Measurements from ENCODE around the gene ERFE.

ERFE gene

DNA sequence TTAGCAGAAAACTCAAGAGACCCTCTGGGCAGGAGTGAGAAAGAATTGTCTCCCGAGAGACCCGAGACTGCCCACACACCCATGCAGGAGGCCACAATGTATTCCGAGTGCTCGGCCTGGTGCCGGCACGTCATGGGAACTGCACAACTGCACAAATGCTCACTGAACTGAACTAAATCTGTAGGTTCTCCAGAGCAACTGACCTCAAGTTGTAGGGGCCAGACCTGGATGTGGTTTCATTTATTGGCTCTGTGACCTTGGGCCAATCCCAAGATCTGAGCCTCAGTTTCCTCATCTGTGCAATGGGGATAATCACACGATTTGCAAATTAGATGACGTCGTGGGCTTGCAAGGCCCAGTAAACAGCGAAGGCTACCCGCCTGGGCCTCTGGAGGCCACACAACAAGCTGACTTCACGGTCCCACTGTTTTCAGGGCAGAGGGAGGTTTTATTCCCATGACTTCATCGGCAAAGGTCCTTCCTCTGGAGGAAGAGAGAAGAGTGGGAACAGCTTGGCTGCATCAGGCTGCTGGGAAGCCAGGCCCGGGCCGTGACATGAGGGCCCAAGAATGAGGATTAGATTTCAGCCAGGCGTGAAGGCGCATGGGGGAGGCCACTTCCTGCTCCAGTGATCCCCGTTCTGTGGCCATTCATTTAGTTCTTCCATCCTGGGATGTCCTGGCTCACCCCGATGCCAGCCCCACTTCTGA, 3.6 kb upstream of the ERFE start:
- DNase-seq (ENCODE audit: low read depth in 2 of 2) = no peak

DNA sequence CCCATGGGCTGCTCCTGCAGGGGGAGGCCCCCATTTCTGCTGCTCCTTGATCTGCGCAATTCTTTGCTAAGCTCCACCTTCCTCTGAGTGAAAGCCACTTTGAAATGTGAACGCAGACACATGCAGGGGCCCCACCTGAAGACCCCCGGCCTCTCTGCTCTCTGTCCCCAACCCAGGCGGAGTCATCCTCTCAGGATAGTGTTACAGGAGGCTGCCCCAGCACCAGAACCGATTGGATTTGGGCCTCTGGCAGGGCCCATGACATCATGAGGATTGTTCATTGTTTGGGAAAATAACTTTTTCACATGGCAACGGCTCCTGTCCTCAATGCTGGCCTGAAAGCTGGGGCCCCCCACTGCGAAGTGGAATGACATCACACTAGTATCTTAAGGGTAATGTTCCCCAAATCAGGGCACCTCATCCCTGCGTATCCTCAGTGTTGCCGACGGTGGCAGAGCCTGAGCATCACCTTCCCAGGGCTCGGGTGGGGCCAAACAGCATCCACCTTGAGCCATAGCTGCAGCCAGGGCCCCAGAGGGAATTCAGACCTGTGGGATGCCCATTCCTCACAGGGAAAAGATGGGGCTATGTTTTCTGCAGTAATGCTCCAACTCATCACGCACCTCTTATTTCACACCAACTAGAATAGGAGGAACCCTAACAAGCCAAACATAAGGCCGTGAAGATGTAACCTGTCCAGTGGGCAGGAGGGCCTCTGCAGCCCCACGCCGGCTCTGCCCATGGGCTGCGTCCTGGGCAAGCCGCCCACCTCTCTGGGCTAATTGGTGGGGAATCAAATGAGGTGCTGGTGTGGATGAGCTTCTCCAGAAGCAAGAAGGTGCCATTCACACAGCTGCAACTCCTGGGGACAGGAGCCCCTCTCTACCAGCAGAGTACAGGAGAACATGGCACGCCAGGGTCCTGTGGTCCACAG, 2.7 kb upstream of the ERFE start:
- no peak for DNase-seq (ENCODE audit: low read depth in 2 of 2)

DNA sequence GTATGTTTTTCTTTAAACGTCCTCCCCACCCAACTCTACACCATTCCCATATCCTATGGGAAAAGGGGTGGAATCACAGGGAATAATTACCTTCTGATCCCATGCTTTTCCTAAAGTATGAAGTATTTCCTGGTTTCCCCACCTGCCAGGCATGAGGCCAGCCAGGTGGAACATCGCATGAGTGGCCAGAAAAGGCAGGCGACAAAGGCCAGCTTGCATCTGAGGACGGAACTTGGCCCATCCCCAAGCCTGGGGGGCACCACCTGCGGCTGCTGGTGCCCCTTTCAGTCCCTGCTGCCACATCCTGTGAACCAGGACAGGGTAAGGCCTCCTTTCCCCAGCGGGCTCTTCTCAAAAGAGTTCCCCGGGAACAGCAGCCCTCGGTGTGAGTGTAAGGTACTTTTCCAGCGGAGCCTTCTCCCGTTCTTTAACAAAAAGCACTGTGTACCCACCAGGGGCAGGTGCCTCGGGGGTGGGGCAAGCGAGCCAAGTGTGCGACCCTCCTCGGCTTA, 1.2 kb upstream of the ERFE start:
- no peak for DNase-seq (ENCODE audit: low read depth in 2 of 2)

DNA sequence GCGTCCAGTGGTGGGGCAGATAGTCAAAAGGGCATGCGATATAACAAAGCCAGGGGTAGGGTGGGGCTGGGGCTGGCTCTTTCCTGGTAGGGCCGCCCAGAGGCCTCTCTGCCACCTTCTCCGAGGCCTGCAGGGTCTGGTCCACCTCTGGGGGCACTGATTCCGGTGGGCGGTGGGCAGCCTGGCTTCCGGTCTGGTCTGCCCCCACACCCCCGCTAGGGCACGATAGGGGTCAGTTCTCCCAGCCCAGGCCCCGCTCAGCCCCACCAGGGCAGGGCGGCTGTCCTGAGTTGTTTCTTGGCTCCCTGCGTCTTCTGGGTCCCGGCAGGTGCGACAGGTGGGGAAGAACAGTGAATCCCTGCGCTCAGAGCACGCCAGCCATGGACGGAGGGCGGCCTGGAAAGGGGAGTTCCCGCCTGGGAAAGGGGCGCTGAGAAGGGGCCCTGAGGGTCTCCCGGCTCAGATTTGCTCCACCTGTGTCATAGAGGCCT, 707 bp upstream of the ERFE start:
- DNase-seq (ENCODE audit: low read depth in 2 of 2) = no peak

DNA sequence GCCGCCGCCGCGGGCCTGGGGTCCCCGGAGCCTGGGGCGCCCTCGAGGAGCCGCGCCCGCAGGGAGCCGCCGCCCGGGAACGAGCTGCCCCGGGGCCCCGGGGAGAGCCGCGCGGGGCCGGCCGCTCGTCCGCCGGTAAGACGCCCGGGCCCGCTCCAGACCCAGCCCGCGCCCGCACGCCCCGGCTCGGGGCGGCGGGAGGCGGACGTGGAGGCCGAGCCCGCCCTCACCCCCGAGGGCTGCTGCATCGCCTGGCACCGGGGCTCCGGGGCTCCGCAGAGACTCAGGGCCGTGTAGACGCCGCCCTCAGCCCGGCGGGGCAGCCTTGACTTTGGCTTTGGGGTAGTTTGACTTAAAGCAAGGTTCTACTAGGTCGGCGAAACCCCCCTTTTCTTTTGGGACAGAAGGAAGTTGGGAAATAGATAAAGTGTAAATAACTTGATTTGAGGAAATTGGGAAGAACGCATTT, 335 bp downstream of the ERFE start:
- no peak for DNase-seq (ENCODE audit: low read depth in 2 of 2)

DNA sequence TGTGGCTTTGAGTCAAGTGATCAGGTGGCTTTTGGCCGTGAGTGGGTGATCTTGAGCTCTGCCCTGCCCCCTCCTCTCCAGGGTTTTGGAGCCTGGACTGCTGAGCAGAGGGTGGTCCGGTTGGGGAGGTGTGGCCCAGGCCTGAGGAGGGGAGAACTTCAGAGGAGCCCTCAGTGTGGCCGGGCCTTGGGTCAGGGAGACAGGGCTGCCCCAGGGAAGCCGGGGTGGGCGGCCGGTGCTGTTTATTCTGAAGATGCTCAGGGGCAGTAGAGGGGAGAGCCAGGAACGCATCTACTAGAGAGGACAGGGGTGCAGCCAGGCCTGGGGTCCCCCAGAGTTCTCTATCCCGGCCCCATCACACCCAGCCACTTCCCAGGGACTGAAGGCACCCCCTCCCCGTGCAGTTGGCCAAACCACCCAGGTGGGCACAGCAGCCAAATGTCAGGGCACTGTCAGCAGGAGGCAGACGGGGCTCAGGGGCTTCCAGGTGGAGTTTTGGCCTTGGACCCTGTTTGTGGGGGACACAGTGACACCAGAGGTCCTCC, 963 bp downstream of the ERFE start:
- no peak for DNase-seq (ENCODE audit: low read depth in 2 of 2)

DNA sequence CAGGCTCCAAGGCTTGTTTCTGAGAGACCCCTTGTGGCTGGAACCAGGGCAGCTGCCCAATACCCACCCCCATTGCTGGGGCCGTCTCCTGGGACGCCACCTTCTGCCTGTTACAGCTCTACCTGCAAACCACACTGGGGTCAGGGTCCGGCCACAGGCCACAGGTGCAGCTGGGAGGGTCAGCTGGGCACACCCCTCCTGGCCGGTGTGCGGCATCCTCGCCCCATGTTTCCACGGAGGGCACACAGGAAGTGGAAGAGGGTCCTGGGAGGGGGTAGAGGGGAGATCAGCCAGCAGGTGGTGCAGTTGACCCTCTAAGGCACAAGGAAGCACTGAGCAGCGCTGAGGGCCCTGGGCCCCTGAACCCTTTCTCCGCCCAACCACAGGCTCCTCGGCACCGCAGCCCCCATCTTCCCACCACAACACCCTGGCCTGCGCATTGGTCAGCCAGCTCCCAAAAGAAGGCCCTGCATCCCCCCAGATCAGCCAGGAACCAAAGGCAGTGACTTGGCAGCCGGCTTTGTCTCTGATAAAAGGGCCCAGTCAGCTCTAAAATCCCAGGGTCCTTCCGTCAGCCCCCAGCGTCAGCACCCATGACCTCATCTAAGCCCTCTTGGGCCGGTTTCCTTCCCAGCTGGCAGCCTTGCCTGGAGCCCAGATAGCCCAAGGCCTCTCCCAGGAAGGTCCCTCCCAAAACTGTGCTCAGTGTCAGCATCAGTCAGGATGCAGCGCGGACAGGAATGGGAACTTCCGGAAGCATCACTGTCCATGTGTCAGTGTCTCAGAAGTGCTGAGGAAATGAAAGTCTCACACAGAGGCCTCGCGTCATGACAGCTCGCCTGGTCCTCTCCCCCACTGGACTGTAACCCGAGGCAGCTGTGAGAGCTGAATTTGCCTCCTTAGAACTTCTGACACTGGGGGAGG, 1.7 kb downstream of the ERFE start:
- no peak for DNase-seq (ENCODE audit: low read depth in 2 of 2)

DNA sequence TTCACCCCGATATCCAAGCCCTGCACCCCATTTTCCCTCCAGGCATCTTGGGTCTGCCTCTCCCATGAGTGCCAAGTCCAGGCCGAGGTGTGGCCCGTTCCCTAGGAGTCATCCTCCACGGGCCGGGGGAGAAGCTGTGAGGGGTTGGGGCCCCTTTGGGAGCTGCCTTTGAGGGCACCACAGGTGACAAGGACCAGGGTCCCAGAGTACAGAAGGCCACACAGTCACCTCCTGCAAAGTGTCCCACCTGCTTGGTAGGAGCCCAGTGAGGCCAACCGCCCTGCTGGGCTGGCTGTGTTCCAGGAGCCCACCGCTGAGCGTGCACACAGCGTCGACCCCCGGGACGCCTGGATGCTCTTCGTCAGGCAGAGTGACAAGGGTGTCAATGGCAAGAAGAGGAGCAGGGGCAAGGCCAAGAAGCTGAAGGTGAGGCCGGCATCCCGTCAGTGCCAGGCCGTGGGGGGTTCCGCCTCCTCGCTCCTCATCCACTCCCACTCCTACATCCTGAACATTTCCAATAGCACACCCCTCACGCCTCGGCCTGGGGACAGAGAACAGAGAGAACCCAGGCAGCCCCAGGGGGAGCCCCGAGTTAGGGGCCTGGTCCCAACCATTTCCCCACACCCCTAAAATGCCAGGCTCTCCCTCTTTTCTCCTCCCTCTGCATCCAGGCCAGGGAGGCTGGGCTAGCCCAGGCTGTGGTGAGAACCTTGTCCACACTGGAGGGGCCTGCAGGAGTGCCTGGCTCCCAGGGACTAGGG, 2.7 kb downstream of the ERFE start:
- DNase-seq (ENCODE audit: low read depth in 2 of 2) = no peak

DNA sequence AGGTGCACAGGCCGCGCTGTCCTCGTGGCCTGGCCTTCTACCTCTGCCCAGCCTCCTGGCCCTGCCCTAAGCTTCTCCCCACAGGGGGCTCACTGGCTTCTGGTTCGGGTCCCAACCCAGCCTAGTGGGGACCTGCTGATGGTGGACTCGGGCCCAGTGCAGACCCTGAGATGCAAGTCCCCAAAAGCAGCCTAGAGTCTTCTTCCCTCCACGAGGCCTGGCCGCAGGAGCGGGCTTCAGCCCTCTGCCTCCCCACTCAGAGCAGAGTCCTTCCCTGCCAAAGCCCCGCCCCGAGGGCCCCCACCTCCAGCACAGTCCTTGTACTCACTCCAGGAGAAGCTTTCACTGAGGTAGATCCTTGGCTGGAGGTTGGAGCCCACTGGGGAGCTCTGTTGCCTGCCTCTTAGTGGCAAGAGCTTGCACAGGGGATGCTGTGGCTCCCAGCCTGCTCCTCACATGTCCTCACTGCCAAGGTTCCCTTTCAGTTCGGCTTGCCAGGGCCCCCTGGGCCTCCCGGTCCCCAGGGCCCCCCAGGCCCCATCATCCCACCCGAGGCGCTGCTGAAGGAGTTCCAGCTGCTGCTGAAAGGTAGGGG, 3.6 kb downstream of the ERFE start:
- DNase-seq (ENCODE audit: low read depth in 2 of 2) = no peak

DNA sequence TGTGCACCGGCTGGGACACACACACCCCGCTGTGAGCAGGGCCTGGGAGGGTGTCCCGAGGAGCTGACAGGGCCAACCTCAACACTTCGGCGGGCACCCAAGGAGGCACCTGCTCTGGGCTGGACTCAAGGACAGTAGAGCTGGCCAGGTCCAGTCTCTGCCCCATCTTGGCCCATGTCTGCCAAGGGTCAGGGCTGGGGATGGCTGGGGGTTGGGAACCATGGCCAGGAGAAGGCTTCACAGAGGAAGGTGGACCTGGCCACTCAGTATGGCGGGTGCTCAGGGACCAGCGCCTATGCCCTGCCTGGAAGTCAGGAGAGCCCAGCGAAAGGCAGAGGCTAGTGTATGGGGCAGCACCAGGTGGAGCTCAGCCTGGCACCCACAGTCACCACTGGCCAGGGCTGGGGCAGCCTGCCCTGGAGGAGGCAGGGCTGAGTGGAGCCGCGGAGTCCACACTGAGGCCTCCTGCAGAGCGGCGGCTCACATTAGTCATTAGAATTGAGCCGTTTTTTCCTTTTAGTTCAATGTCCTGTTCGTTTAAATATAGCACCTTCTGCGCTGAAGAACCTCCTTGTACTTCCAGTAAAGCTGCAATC, 4.2 kb downstream of the ERFE start:
- DNase-seq (ENCODE audit: low read depth in 2 of 2) = no peak

DNA sequence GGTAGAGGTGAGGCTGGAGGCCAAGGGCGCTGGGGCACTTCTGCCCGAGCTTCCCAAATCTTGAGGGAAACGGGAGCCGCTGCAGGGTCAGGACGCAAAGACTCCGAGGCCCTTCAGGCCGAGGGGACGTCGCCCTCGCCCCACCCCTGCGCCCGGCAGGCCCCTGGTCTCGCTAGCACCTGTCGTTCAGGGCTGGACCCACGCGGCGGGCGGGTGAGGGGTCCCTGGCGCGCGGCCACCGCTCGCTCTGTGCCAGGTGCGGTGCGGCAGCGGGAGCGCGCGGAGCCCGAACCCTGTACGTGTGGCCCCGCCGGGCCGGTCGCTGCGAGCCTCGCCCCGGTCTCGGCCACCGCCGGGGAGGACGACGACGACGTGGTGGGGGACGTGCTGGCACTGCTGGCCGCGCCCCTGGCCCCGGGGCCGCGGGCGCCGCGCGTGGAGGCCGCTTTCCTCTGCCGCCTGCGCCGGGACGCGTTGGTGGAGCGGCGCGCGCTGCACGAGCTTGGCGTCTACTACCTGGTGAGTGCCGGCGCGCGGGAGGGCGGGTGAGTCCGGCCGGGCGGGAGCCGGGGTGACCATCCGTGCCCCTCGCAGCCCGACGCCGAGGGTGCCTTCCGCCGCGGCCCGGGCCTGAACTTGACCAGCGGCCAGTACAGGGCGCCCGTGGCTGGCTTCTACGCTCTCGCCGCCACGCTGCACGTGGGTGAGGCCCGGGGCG, 4.9 kb downstream of the ERFE start:
- no peak for DNase-seq (ENCODE audit: low read depth in 2 of 2)

DNA sequence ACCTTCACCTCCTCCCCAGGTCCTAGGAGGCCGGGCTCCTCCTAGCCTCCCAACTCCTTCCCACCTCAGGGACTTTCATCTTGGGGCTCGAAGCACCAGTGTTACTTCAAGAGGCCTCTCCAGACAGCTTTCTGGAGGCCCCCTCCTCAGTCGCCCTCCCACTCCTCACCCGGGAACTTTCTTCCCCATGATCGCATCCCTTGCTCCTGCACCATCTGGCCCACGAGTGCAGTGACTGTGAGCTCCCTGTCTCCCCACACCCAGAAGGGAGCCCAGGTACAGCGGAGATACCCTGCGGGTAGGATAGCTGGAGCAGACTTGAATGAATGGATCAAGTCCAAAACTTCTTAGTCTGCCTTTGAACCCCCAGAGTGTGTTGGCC, 6.1 kb downstream of the ERFE start:
- no peak for DNase-seq (ENCODE audit: low read depth in 2 of 2)

DNA sequence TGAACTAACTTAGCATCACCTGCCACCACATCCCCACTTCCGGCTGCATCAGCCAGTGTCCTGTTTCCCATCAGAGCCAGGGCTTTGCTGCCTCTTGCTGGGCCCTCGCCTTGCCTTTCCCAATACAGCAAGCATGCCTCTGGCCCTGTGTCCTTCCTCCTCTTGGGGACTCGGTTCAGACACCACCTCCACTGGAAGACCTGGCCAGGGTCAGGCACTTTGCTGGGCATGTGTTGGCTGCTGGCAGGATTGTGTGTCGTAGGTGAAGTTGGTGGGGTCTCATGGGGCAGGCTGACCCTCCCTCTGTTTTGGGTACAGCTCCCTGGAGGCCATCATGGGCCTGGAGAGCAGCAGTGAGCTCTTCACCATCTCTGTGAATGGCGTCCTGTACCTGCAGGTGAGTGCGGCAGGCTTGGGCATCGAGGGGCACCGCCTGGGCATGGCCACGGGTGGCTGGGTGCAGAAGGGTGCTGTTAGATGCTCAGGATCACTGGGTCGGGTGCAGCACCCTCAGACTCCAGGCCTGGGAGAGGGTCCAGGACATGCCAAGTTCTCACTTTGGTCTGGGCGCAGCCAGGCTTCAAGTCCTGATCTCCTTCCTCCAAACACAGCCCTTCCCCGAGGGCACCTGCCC, 6.6 kb downstream of the ERFE start:
- DNase-seq (ENCODE audit: low read depth in 2 of 2) = no peak

DNA sequence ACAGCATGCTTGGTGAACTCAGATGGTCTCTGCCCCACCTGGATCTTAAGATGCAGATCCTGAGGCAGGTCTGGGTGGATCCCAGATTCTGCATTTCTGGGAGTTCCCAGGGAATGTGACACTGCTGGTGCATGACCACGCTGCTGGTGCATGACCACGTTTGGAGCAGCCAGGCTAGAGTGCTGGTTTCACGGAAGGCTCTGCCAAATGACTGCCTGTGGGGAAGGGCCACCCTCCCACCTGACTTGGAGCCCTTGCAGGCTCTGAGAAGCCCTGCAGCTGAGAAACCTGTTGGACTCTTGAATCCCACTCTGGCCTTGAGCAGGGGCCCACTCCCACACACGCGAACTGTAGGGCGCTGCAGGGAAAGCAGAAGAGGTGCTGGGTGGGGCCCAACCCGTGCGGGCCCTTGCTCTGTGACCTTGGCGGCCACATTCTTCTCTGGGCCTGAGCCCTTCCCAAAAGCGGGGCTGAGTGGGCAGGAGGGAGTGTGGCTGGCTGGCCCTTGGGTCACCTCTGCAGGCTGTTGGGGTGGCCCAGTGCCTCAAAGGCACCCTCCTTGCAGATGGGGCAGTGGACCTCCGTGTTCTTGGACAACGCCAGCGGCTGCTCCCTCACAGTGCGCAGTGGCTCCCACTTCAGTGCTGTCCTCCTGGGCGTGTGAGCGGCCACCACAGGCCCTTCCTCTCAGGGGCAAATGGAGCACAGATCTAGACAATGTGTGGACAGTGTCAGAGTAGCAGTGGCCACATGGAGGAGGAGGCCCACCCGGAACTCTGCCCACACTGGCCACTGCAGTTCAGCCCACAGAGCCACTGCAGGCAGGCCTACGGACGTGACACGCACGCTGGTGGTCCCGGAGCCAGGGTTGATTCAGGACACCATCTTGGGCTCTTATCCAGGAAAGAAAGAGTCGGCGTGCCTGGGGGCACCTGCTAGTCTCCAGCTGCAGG, 7.9 kb downstream of the ERFE start:
- DNase-seq (ENCODE audit: low read depth in 2 of 2) = no peak

DNA sequence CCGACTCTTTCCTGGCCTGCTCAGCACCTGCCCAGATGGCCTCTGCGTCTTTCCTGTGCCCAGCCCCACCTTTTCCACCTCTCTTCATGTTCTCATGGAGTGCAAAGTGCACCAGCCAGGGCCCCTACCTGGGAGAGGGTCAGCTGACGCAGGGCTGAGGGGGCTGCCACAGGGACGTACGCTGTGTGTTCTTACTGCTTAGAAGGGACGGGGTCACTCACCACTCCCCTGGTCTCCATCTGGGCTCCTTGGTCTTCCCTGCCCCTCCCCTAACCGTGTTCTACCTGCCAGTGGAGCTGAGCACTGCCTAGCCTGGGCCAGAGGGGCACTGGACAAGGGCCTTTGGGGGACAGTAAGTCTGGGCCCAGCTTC, 8.6 kb downstream of the ERFE start:
- no peak for DNase-seq (ENCODE audit: low read depth in 2 of 2)

DNA sequence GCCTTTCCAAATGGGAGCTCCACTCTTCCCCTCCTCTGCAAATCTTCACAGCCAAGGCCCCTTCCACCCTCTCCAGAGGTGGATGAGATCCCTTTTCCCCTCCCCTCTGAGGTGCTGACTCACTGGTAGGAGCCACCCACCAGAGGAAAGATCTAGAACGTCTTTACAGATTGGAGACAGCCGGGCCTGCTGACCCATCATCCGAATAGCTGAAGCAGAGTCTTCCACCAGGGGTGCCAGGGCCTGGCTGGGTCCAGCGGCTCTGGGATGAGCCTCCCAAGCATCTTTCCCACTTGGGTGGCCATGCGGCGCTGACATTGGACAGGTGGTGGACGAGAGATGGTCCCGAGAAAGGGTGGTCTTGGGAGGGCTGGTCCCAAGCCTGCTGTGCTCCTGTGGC, 9.0 kb downstream of the ERFE start:
- no peak for DNase-seq (ENCODE audit: low read depth in 2 of 2)

DNA sequence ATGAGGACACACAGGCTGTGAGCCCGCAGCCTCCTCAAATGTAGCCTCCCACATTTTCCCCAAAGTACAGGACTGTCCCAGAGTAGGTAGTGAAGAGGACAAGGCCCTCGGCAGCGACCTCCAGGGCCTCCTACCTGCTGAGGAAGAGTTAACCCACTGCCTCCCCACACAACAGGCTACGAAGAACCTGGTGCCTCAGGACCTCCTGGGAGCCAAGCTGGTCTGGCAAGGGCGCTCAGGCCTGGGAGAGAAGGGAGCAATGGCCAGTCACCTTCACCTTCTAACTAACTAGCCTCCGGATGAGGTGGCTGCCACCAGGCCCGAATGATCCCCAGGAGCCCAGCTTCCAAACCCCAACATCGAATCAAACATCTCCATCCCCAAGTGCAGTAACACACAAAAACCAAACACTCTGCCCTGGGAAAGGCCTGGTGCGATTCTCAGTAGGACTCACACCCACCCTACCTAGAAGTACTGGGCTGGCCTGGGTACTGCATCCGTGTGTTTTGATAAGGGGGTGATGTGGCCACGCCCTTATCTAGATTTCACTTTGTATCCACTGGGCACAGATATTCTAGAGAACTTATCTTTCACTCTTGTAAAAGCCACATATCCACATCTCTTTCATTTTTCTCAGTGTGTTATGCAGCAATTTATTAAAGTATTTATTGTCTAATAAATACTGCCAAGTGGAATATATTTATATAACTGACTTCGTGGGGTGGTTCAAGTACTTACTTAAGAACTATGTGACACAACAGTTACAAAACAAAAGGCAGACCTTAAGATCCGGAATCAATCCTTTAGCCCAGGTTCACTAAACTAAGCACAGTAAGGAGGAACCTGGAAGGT, 9.7 kb downstream of the ERFE start:
- no peak for DNase-seq (ENCODE audit: low read depth in 2 of 2)
